ENCODE results near the gene PARP14. TPM values are rescaled to one million over a fixed set of nuclear protein-coding genes. Genes with fewer than 3 reads are reported as not detected.

The PARP14 gene
- total RNA-seq, 1 experiment from 2014 or later: 46.0 TPM

GRCh38 chr3:122767540-122768372 is 87.1 kb downstream of the PARP14 start:
- TF ChIP-seq POLR2AphosphoS5 (IDR thresholded peaks at IDR 0.05; ENCODE audit: low read depth, low read length) (no peak), SIN3A (IDR thresholded peaks at IDR 0.05; ENCODE audit: borderline replicate concordance, insufficient read depth, low read depth, low read length) (no peak), TCF7L2 (IDR thresholded peaks at IDR 0.05; ENCODE audit: low read depth, low read length) (no peak)
- intact Hi-C loops (cut with micrococcal nuclease; ENCODE audit: unreplicated experiment) (no loop called here), in situ Hi-C loops (cut with HindIII; ENCODE audit: low pct_unique_long_range_greater_than_20kb, low sequenced_read_pairs) (no loop called here)
- no TSS peak for BruUV-seq (replicated peaks)
- Histone ChIP-seq H3K4me3 (ENCODE audit: low read depth in 2 of 2, low read length in 2 of 2) (no peak overlapping the region), H3K27me3 (ENCODE audit: control insufficient read depth, insufficient read depth, low read length) (no peaks in the 10 kb centered on the region), H3K27ac (ENCODE audit: low read length) (no peak overlapping the region), H3K9me3 (ENCODE audit: control insufficient read depth, insufficient read depth, low read depth, low read length) (no peaks in the 10 kb centered on the region), H3K36me3 (ENCODE audit: control insufficient read depth, insufficient read depth, low read length) (no peaks in the 10 kb centered on the region), H3K4me1 (ENCODE audit: control insufficient read depth, insufficient read depth, low read length) (no peaks in the 10 kb centered on the region)
- CTCF ChIA-PET: no interaction called here
- POLR2A ChIA-PET: no interaction called here
- DNase-seq (ENCODE audit: low read depth, low spot score): no peak
- no peak for ATAC-seq

- Histone ChIP-seq H3K27me3 (ENCODE audit: control insufficient read depth, insufficient read depth, low read length) (no peaks in the 10 kb centered on the region), H3K36me3 (ENCODE audit: control insufficient read depth, insufficient read depth, low read length) (no peaks in the 10 kb centered on the region), H3K9me3 (ENCODE audit: control insufficient read depth, insufficient read depth, low read depth, low read length) (no peaks in the 10 kb centered on the region), H3K4me1 (ENCODE audit: control insufficient read depth, insufficient read depth, low read length) (no peaks in the 10 kb centered on the region), H3K4me3 (ENCODE audit: low read depth in 2 of 2, low read length in 2 of 2) (no peak overlapping the region), H3K27ac (ENCODE audit: low read length) (no peak overlapping the region)
- intact Hi-C loops (cut with micrococcal nuclease; ENCODE audit: unreplicated experiment) (no loop called here), in situ Hi-C loops (cut with HindIII; ENCODE audit: low pct_unique_long_range_greater_than_20kb, low sequenced_read_pairs) (no loop called here)
- TF ChIP-seq REST (IDR thresholded peaks at IDR 0.05; ENCODE audit: insufficient read depth in 1 of 2, low read depth in 2 of 2, low read length in 1 of 2) (no peak), CTCF (IDR thresholded peaks at IDR 0.05) (no peak), SIN3A (IDR thresholded peaks at IDR 0.05; ENCODE audit: borderline replicate concordance, insufficient read depth, low read depth, low read length) (no peak), POLR2AphosphoS5 (IDR thresholded peaks at IDR 0.05; ENCODE audit: low read depth, low read length) (no peak), TCF7L2 (IDR thresholded peaks at IDR 0.05; ENCODE audit: low read depth, low read length) (no peak)
- no TSS peak for BruUV-seq (replicated peaks)
- DNase-seq (ENCODE audit: low read depth, low spot score) (no peak), ATAC-seq (no peak)
- POLR2A ChIA-PET: no interaction called here
- CTCF ChIA-PET: interaction anchor here (0.7 kb wide), 1 partner anchor 259 kb away, joined by 4 read pairs; no protein-coding TSS in a partner anchor
Observed at GRCh38 chr3:122770521-122771202, 90.0 kb downstream of the PARP14 start.

All from Panc1 (cell line).